Occipital lobe (tissue), 2 donors: ENCODE measurements around the gene CA14. TPM values are rescaled to one million over a fixed set of nuclear protein-coding genes. Genes with fewer than 3 reads are reported as not detected.
"Not testable (repeated sequence)": the region's sequence is repeated elsewhere in the genome, so short reads cannot be mapped to it uniquely, and the experiment has no call there.

Experiments
- DNase-seq: peaks from one replicate; lab custom pipeline; 2025; lab: John Stamatoyannopoulos, UW
- total RNA-seq: library from RNA; depleted of rRNA; stranded (reverse); fragments of >200 nt; gene quantifications from one replicate; pipeline ENCODE4 v1.2.3, GENCODE V29; 2014

The CA14 gene
- total RNA-seq, 1 donor from 2014 or later = 1.7 TPM

- peak; percentile 93 for DNase-seq
These were observed 21.5 kb upstream of the CA14 start, which contains the start of gene ANP32E for GRCh38 chr1:150235852-150236613. ANP32E (minus strand) TSS chr1:150236112; CDS start chr1:150235786, 326 bp downstream.

GRCh38 chr1:150236614-150237100 is 20.9 kb upstream of the CA14 start:
- no peak for DNase-seq

DNA sequence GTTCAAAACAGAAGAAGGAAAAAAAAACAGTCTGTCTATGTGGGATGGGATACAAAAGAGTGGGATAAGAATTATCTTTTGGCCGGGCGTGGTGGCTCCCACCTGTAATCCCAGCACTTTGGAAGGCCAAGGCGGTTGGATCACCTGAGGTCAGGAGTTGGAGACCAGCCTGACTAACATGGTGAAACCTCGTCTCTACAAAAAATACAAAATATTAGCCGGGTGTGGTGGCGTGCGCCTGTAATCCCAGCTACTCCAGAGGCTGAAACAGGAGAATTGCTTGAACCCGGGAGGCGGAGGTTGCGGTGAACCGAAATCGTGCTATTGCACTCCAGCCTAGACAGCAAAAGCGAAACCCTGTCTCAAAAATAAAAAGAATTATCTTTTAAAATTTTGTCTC is 20.4 kb upstream of the CA14 start:
- DNase-seq = not testable (repeated sequence)

GRCh38 chr1:150237746-150238145 is 19.8 kb upstream of the CA14 start:
- DNase-seq = no peak

GRCh38 chr1:150243003-150243402 is 14.6 kb upstream of the CA14 start:
- DNase-seq = no peak

- no peak for DNase-seq
These were observed 7.6 kb upstream of the CA14 start for GRCh38 chr1:150249936-150250335.

DNA sequence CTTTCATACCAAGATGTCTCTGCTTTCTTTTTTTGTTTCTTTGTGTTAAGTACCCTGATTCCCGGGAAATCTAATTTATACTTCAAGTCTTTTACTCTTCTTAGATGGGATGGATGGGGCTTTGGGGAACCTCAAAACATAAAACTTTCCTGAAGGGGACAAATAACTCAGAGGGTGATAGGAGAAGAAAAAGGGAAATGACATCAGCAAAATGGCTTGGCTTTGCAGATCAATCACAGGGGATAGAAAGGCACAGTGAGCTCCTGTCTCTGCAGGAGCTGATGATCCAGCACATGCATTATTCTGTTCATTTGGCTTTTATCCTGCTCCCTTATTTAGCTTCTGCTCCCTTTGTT is 1.4 kb upstream of the CA14 start:
- DNase-seq = no peak

- DNase-seq = peak; percentile 53
These were observed 826 bp upstream of the CA14 start for GRCh38 chr1:150256554-150257341.

DNA sequence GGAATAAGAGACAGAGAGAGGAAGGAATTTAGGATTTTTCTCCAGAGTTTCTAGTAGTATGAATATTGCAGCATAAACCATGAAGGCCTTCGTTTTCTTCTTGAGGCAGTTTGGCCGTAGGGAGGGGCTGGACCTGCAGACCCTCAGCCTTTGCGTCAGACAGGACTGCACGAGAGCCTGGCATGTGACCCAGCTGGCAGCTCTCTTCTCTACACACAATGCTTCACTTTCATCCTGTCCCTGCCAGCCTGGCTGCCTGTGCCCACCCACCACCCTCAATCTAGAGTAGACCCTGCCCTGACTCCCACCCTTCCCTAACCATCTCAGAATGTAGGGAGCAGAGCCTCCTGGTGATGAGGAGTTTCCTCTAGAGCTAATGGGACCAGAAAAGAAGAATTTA is 1.6 kb downstream of the CA14 start:
- no peak for DNase-seq

DNA sequence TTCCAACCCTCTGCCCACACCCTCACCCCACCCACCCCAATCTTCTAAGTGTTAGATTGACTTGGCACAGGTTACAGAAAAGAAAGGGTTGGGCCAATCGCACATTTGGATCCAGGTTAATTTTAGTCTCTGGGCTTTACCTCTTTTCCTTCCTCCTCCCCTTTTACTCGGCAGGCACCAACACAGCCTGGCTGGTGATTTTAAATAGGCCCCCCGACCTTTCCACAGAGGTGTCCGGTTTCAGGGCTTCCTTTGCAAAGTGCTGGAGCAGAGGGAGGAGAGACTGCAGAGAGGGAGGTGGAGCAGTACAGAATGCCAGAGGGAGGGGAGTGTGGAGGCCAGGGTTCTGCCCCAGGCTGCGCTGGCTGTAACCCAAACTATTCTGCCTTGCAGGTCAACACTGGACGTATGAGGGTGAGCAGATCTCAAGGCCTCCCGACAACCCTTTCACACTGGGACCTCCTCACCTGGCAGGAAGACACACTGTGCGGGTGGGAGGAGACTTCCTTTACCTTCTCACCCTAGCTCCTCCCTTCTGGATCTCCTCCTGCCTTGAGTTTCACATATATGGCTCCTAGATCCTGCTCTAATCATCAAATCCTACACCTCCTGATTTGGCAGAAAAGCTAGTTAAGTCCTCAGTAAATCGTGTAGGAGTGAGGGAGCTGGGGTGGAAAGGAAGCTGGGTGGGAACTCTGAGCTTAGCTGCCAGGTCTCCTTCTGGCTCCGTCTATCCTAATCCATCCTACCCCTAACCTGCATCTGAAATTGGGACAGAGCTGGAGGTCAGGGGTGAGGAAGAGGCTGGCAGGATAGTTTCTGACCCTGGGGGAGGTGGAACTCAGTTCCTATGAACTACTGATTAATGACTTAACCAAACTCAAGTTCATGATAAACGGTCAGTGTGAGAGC is 2.4 kb downstream of the CA14 start:
- no peak for DNase-seq

DNA sequence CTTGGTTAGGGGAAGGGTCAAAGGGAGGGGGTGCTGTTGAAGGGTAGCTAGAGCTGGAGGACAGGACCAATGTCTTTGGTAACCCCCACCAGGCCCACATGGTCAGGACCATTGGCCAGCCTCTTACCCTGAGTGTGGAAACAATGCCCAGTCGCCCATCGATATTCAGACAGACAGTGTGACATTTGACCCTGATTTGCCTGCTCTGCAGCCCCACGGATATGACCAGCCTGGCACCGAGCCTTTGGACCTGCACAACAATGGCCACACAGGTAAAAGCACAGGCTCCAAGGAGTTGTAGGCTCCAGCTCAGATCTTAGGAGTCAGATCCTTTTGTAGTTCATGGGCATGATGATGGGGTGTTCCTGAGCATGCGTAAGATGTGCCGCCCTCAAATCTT is 3.8 kb downstream of the CA14 start:
- DNase-seq = no peak

DNA sequence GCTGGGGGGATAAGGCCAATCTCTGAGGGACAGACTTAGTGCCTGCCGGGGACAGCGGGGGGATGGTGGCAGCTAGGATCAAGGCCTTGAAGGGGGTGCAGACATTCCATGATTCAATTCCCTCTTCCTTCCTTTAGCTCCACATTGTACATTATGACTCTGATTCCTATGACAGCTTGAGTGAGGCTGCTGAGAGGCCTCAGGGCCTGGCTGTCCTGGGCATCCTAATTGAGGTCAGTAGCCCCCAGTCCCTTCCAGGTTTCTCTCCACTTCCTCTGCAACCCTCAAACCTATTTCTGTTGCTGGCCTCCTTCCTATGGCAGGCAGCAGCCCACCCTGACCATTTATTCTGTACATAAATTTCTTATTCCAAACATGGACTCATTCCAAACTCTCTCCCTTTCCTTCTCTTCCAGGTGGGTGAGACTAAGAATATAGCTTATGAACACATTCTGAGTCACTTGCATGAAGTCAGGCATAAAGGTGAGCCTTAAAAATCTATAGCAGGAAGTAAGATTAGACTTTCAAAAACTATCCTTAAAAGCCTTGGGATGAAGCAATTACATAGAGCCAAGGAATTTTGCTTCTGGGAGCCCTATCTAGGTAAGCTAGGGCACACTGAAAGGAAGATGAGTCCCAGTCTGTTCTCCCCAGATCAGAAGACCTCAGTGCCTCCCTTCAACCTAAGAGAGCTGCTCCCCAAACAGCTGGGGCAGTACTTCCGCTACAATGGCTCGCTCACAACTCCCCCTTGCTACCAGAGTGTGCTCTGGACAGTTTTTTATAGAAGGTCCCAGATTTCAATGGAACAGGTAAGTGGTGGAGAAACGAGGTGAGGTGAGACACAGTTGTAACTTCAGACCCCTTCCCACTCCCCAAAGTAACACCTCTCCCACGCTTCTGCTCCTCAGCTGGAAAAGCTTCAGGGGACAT is 5.1 kb downstream of the CA14 start:
- no peak for DNase-seq

- DNase-seq = no peak
These were observed 6.0 kb downstream of the CA14 start for GRCh38 chr1:150263549-150263948.

GRCh38 chr1:150267896-150268295 is 10.3 kb downstream of the CA14 start:
- DNase-seq = no peak

- DNase-seq = peak; percentile 14
These were observed 10.7 kb downstream of the CA14 start for GRCh38 chr1:150268340-150268704.

DNA sequence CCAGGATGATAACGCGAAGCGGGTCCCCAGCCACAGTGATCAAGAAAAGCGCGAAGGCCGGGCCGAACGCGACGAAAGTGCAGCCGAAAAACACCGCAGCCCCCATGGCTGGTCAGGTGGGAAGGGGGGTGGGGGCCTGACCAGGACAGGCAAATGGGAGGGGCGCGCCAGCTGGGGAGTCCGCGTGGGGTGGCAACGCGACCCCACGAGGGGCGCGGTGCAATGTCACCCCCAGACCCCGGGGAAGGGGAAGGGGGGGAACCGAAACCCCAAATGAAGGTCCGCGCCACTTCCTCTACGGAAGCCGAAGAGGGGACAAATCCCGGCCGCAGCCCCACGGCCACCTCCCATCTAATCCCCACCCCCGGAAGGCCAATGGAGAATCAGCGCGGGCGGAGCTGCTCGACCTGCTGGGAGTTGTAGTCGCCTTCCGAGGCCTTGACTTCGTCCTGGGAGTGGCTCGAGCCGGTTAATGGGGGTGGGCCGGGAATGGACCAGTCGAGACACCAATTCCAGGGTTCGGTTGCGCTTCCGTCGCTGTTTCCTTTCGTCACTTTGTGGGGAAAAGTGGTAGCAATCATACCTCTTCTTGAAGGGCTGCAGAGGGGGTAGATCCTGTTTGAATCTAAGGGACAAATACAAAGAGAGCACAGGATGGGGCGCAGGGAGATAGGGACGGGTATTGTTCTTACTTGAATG is 11.3 kb downstream of the CA14 start, which contains the start of gene APH1A:
TSS of gene APH1A (minus strand) at position 312 of the 699 bp plus-strand sequence. CDS start at position 106, 206 bp downstream.
- DNase-seq = peak; percentile 98

GRCh38 chr1:150269451-150269850 is 11.9 kb downstream of the CA14 start:
- DNase-seq = no peak

DNA sequence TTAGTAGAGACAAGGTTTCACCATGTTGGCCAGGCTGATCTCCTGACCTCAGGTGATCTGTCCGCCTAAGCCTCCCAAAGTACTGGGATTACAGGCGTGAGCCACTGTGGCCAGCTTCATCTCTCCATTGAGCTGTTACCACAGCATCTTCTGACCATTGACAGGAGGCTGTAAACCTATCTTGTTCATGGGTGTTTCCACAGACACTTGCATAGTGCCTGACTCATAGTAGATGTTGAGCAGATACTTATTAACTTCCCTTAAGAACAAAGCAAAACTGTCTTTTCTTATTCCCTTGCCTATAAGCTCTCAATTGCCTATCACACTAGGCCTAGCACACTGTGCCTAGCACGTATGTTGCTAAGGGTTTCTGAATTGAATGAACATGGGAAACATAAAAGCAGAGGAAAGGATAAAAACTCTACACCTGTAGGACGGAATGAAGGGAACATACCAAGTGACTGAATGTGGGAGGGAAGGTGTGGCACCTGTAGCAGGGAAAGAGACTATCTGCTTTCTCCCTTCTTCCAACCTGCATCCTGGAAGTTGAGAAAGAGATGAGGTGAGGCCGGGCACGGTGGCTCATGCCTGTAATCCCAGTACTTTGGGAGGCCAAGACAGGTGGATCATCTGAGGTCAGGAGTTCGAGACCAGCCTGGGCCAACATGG is 13.9 kb downstream of the CA14 start:
- DNase-seq = no peak

DNA sequence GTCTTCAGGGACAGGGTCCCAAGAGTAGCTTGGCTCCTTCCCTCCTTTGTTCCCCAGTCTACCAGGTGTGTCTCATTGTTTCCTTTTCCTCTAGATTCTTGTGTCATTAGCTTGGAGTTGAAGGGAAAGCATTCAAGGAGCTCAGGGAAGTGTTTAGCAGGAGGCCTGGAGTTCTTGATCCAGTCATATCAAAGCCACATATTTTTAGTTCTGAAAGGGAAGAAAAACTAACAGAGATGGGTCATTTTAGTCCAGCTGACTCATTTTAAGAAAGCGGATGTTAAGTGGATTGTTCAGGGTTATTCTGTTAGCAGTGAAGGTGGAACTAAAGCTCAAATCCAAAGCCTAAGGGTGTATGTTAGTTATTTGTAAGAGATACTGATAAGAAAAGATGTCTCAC is 15.7 kb downstream of the CA14 start:
- no peak for DNase-seq
